HUES6 (cell line): Measurements from ENCODE around the gene CROT.

ENCODE experiments used
- H3K27ac ChIP-seq: 2 replicates; pipeline ENCODE4 v1.7.0; 2013; ENCODE audit warnings: low read depth, mild to moderate bottlenecking, low read length, inconsistent platforms
- H3K27me3 ChIP-seq: 2 replicates; pipeline ENCODE4 v1.6.1; 2013; ENCODE audit warnings: low read length; ENCODE audit not compliant: control insufficient read depth, insufficient read depth
- H3K36me3 ChIP-seq: 2 replicates; pipeline ENCODE4 v1.6.1; 2013; ENCODE audit warnings: low read length; ENCODE audit not compliant: control insufficient read depth, insufficient read depth
- H3K4me1 ChIP-seq: 2 replicates; pipeline ENCODE4 v1.6.1; 2013; ENCODE audit warnings: low read length; ENCODE audit not compliant: control insufficient read depth, insufficient read depth
- H3K4me3 ChIP-seq: 2 replicates; pipeline ENCODE4 v1.5.1; 2013; ENCODE audit warnings: low read depth, low read length
- H3K9ac ChIP-seq: one replicate; pipeline ENCODE4 v1.6.1; 2013; ENCODE audit warnings: mild to moderate bottlenecking, low read length
- H3K9me3 ChIP-seq: 2 replicates; pipeline ENCODE4 v1.6.1; 2013; ENCODE audit warnings: low read depth, low read length; ENCODE audit not compliant: control insufficient read depth, insufficient read depth

CROT gene

GRCh38 chr7:87370660-87371180 lies 25.3 kb downstream of the CROT start:
- Histone ChIP-seq H3K4me3 (no peak overlapping the region), H3K27me3 (no peaks in the 10 kb centered on the region), H3K36me3 (no peaks in the 10 kb centered on the region; the same call in 1 of the 2 replicates), H3K4me1 (no peaks in the 10 kb centered on the region), H3K9me3 (no peaks in the 10 kb centered on the region), H3K9ac (no peak overlapping the region), H3K27ac (no peak overlapping the region)

- Histone ChIP-seq H3K4me1 (no peaks in the 10 kb centered on the region), H3K27me3 (no peaks in the 10 kb centered on the region), H3K9me3 (no peaks in the 10 kb centered on the region), H3K9ac (no peak overlapping the region), H3K27ac (no peak overlapping the region), H3K36me3 (no peaks in the 10 kb centered on the region), H3K4me3 (no peak overlapping the region)
Observed at GRCh38 chr7:87375662-87376435, 30.4 kb downstream of the CROT start.

- H3K36me3 ChIP-seq = peaks cover 3% of the 10 kb centered on the region; the same call in 1 of the 2 replicates
- H3K4me3 ChIP-seq = no peak overlapping the region
- H3K27me3 ChIP-seq = no peaks in the 10 kb centered on the region
- H3K9me3 ChIP-seq = no peaks in the 10 kb centered on the region
- no peak overlapping the region for H3K27ac ChIP-seq
- H3K9ac ChIP-seq = no peak overlapping the region
- no peaks in the 10 kb centered on the region for H3K4me1 ChIP-seq
Observed at GRCh38 chr7:87380905-87381304, 35.4 kb downstream of the CROT start.

- Histone ChIP-seq H3K4me1 (no peaks in the 10 kb centered on the region), H3K36me3 (0 out of 2 replicates have a peak, but pooled peaks cover 13% of the 10 kb centered on the region), H3K27ac (no peak overlapping the region), H3K4me3 (no peak overlapping the region), H3K9ac (no peak overlapping the region), H3K27me3 (no peaks in the 10 kb centered on the region), H3K9me3 (no peaks in the 10 kb centered on the region)
Observed at GRCh38 chr7:87391020-87391701, 45.7 kb downstream of the CROT start.

GRCh38 chr7:87395442-87396020 lies 50.1 kb downstream of the CROT start:
- Histone ChIP-seq H3K9ac (no peak overlapping the region), H3K4me1 (no peaks in the 10 kb centered on the region), H3K9me3 (no peaks in the 10 kb centered on the region), H3K4me3 (no peak overlapping the region), H3K27me3 (no peaks in the 10 kb centered on the region), H3K36me3 (0 out of 2 replicates have a peak, but pooled peaks cover 6% of the 10 kb centered on the region), H3K27ac (no peak overlapping the region)

- H3K4me1 ChIP-seq = no peaks in the 10 kb centered on the region
- H3K27ac ChIP-seq = no peak overlapping the region
- 0 out of 2 replicates have a peak, but pooled peaks cover 6% of the 10 kb centered on the region for H3K36me3 ChIP-seq
- H3K27me3 ChIP-seq = no peaks in the 10 kb centered on the region
- no peak overlapping the region for H3K9ac ChIP-seq
- H3K4me3 ChIP-seq = no peak overlapping the region
- no peaks in the 10 kb centered on the region for H3K9me3 ChIP-seq
Observed at GRCh38 chr7:87398446-87398845, 53.0 kb downstream of the CROT start.

GRCh38 chr7:87404674-87405073 lies 59.2 kb downstream of the CROT start:
- H3K4me1 ChIP-seq = no peaks in the 10 kb centered on the region
- no peaks in the 10 kb centered on the region for H3K27me3 ChIP-seq
- no peak overlapping the region for H3K9ac ChIP-seq
- no peaks in the 10 kb centered on the region for H3K9me3 ChIP-seq
- H3K36me3 ChIP-seq = no peaks in the 10 kb centered on the region
- no peak overlapping the region for H3K4me3 ChIP-seq
- no peak overlapping the region for H3K27ac ChIP-seq

GRCh38 chr7:87411186-87411585 lies 65.7 kb downstream of the CROT start:
- Histone ChIP-seq H3K36me3 (no peaks in the 10 kb centered on the region), H3K27me3 (no peaks in the 10 kb centered on the region), H3K9ac (no peak overlapping the region), H3K4me1 (no peaks in the 10 kb centered on the region), H3K4me3 (no peak overlapping the region), H3K27ac (no peak overlapping the region), H3K9me3 (no peaks in the 10 kb centered on the region)

- no peak overlapping the region for H3K9ac ChIP-seq
- no peaks in the 10 kb centered on the region for H3K27me3 ChIP-seq
- H3K4me1 ChIP-seq = no peaks in the 10 kb centered on the region
- no peaks in the 10 kb centered on the region for H3K9me3 ChIP-seq
- H3K36me3 ChIP-seq = no peaks in the 10 kb centered on the region
- H3K4me3 ChIP-seq = no peak overlapping the region
- no peak overlapping the region for H3K27ac ChIP-seq
Observed at GRCh38 chr7:87413029-87413428, 67.6 kb downstream of the CROT start.

GRCh38 chr7:87413951-87414793 lies 68.7 kb downstream of the CROT start:
- Histone ChIP-seq H3K36me3 (no peaks in the 10 kb centered on the region), H3K4me1 (no peaks in the 10 kb centered on the region), H3K9ac (no peak overlapping the region), H3K27me3 (no peaks in the 10 kb centered on the region), H3K4me3 (no peak overlapping the region), H3K27ac (no peak overlapping the region), H3K9me3 (no peaks in the 10 kb centered on the region)
